ENCODE results near the gene SLC25A47.

DNA sequence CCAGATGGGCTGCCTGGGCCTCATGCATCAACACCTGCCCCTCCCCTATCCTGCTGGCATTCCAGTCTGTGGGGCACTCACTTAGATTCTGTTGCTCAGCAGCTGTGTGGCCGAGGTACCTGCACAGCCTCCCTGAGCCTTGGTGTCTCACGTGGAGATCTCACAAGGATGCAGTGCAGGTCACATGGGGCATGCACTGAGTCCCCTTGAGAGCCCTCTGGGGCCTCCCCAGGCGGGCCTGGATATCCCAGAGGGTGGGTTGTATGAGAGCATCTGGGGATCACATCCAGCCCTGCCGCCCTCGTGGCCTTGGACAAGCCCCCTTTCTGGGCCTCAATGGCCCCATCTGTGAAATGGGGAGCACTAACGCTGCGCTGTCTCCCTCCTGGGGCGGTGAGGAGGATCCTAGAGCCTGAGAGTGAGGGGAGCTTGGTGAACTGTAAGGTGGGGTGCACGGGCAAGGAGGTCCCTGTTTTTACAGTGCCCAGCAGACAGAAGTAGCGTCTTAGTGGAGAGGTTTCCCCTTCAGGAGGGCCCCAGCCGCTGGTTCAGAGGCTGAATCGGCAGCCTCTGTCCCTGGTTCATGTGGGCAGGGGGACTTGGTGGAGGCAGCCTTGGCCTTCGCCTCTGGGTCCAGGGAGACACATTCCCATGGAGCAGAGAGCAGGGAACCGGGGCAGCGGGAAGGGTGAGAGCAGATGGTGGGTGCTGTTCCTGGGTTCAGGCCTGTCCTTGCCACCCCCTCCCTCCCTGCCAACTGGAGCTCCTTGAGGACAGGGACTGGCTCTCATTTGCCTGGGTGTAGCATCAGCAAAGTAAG, 791 bp upstream of the SLC25A47 start:
- TF ChIP-seq YY1 (IDR thresholded peaks at IDR 0.05; ENCODE audit: insufficient read depth, insufficient read length) (no peak), SUZ12 (IDR thresholded peaks at IDR 0.05; ENCODE audit: extremely low read depth, insufficient read depth, insufficient read length) (no peak), ZNF274 (IDR thresholded peaks at IDR 0.05; ENCODE audit: low read depth, low read length) (no peak)

Measured in NT2/D1 (cell line).